Measurements from ENCODE around the gene STAT1. TPM values are rescaled to one million over a fixed set of nuclear protein-coding genes. Genes with fewer than 3 reads are reported as not detected.

Gene STAT1
- polyA plus RNA-seq (2012; ENCODE audit: missing spikeins) = 219 TPM

GRCh38 chr2:191013932-191014652 is at the start of gene STAT1:
STAT1 (minus strand) TSS chr2:191014171; CDS start chr2:191010003, 4,168 bp downstream.
- FAIRE-seq (peak; percentile 97), DNase-seq (ENCODE audit: insufficient read length) (peak; percentile 90)
- peak; percentile 98 for TF ChIP-seq POLR2AphosphoS5 (IDR thresholded peaks at IDR 0.05; ENCODE audit: low read depth, low read length)
- TF ChIP-seq POLR2A (IDR thresholded peaks at IDR 0.05; ENCODE audit: low read depth, low read length) = peak; percentile 99
- peak; percentile 96 for TF ChIP-seq TAF1 (IDR thresholded peaks at IDR 0.05; ENCODE audit: borderline replicate concordance, low read depth, low read length)

DNA sequence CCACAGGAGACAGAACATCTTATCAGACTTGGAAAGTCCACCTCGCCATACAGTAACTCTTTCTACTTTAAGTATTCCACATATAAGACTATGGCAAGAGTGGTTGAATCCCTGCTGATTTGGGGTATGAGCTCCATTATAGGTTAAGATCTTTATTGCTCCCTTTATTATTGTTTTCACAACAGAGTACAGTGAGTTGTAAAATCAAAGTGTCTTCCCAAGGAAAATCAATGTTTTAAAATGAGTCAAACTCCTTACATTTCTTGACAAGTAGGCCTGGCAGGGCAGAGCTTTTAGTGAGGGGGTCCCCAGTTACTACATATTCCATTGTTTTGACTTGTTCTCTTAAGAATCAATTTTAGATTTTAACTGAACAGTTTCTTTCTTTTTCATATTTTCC is 49.6 kb upstream of the STAT1 start:
- no peak for FAIRE-seq

GRCh38 chr2:191061381-191061980 is 47.5 kb upstream of the STAT1 start:
- TF ChIP-seq POLR2AphosphoS5 (IDR thresholded peaks at IDR 0.05; ENCODE audit: low read depth, low read length) (no peak), TAF1 (IDR thresholded peaks at IDR 0.05; ENCODE audit: borderline replicate concordance, low read depth, low read length) (no peak), POLR2A (IDR thresholded peaks at IDR 0.05; ENCODE audit: low read depth, low read length) (no peak)
- FAIRE-seq = no peak
- no peak for DNase-seq (ENCODE audit: insufficient read length)

More for the DNA sequence above, 49.6 kb upstream of the STAT1 start:
- DNase-seq (ENCODE audit: insufficient read length) = no peak
- no peak for TF ChIP-seq POLR2A (IDR thresholded peaks at IDR 0.05; ENCODE audit: low read depth, low read length)
- no peak for TF ChIP-seq TAF1 (IDR thresholded peaks at IDR 0.05; ENCODE audit: borderline replicate concordance, low read depth, low read length)
- no peak for TF ChIP-seq POLR2AphosphoS5 (IDR thresholded peaks at IDR 0.05; ENCODE audit: low read depth, low read length)

- DNase-seq (ENCODE audit: insufficient read length) (no peak), FAIRE-seq (no peak)
- TF ChIP-seq POLR2AphosphoS5 (IDR thresholded peaks at IDR 0.05; ENCODE audit: low read depth, low read length) (no peak), POLR2A (IDR thresholded peaks at IDR 0.05; ENCODE audit: low read depth, low read length) (no peak), TAF1 (IDR thresholded peaks at IDR 0.05; ENCODE audit: borderline replicate concordance, low read depth, low read length) (no peak)
Observed at GRCh38 chr2:191059308-191059707, 45.3 kb upstream of the STAT1 start.

- FAIRE-seq = peak; percentile 36
- TF ChIP-seq TAF1 (IDR thresholded peaks at IDR 0.05; ENCODE audit: borderline replicate concordance, low read depth, low read length) = no peak
- no peak for DNase-seq (ENCODE audit: insufficient read length)
Observed at GRCh38 chr2:191056228-191056627, 42.3 kb upstream of the STAT1 start.

GRCh38 chr2:191053256-191053655 is 39.3 kb upstream of the STAT1 start:
- FAIRE-seq = no peak

GRCh38 chr2:191051825-191052778 is 38.1 kb upstream of the STAT1 start:
- FAIRE-seq (peak; percentile 82), DNase-seq (ENCODE audit: insufficient read length) (no peak)
- TF ChIP-seq TAF1 (IDR thresholded peaks at IDR 0.05; ENCODE audit: borderline replicate concordance, low read depth, low read length) (no peak), POLR2A (IDR thresholded peaks at IDR 0.05; ENCODE audit: low read depth, low read length) (no peak), POLR2AphosphoS5 (IDR thresholded peaks at IDR 0.05; ENCODE audit: low read depth, low read length) (no peak)

More at GRCh38 chr2:191053256-191053655, 39.3 kb upstream of the STAT1 start:
- no peak for DNase-seq (ENCODE audit: insufficient read length)
- TF ChIP-seq TAF1 (IDR thresholded peaks at IDR 0.05; ENCODE audit: borderline replicate concordance, low read depth, low read length) (no peak), POLR2AphosphoS5 (IDR thresholded peaks at IDR 0.05; ENCODE audit: low read depth, low read length) (no peak), POLR2A (IDR thresholded peaks at IDR 0.05; ENCODE audit: low read depth, low read length) (no peak)

DNA sequence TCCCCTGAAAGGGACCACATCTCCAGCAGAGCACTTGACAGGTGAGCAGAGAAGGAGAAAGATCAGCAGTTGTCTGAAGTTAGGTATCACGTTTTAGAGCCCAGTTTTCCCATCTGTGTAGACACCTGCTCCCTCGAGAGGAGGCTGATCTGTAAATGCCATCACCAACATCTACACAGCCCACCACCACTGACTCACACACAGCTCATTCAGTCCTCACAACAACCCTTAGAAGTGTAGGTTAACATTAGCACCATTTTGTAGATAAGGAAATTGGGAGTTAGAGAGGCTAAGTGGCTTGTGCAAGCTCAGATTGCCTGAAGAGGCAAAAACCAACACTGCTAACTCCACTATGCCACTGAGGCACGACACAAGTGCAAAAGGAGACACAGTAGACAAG is 37.2 kb upstream of the STAT1 start:
- DNase-seq (ENCODE audit: insufficient read length) (no peak), FAIRE-seq (no peak)
- TF ChIP-seq POLR2AphosphoS5 (IDR thresholded peaks at IDR 0.05; ENCODE audit: low read depth, low read length) (no peak), TAF1 (IDR thresholded peaks at IDR 0.05; ENCODE audit: borderline replicate concordance, low read depth, low read length) (no peak), POLR2A (IDR thresholded peaks at IDR 0.05; ENCODE audit: low read depth, low read length) (no peak)

GRCh38 chr2:191050640-191050987 is 36.6 kb upstream of the STAT1 start:
- DNase-seq (ENCODE audit: insufficient read length) (no peak), FAIRE-seq (no peak)
- no peak for TF ChIP-seq POLR2A (IDR thresholded peaks at IDR 0.05; ENCODE audit: low read depth, low read length)
- TF ChIP-seq POLR2AphosphoS5 (IDR thresholded peaks at IDR 0.05; ENCODE audit: low read depth, low read length) = no peak
- TF ChIP-seq TAF1 (IDR thresholded peaks at IDR 0.05; ENCODE audit: borderline replicate concordance, low read depth, low read length) = no peak

DNA sequence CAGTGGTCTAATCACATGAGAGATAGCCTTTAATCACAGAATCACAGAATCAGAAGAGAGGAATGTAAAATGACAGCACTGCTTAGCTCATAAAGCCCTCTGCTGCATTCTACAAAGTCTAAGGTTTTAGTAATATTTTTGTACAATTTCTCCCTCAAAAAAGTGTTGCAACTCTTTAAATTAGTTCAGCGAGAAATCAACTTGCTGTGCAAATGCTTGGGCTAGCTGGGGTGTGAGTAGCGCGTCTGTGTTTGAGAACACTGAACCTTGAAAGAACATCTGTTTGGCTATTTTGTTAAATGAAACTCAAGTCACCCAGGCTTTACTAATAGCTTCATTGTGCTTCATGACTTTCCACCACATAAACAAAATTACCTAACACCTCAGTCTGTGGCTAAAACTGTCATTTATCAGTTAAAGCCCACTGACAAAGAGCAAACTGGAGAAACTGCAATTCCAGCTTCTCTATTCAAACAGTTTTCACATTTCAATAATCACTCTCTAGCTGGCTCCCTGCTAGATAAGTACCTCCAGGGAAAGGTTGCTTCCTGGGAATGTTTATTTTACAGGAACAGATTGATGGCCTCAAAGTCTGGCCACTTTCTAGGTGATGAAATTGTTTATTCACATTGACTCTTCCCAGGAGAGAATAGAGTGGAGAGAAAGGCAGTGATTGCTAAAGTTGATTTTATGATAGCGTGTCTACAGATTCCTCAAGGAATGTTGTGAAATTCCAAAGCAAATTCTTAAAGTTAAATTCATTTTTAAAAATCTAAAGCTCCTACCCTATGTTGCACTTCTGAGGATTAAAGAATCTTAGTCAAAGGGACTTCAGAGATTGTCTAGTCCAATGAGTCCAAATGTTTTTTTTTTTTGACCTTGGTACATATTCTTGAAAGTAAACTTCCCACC is 36.0 kb upstream of the STAT1 start:
- peak; percentile 30 for FAIRE-seq
- no peak for TF ChIP-seq POLR2A (IDR thresholded peaks at IDR 0.05; ENCODE audit: low read depth, low read length)
- TF ChIP-seq TAF1 (IDR thresholded peaks at IDR 0.05; ENCODE audit: borderline replicate concordance, low read depth, low read length) = no peak
- TF ChIP-seq POLR2AphosphoS5 (IDR thresholded peaks at IDR 0.05; ENCODE audit: low read depth, low read length) = no peak
- DNase-seq (ENCODE audit: insufficient read length) = no peak

Data from GM12892 (cell line).